Ectodermal cell (in vitro differentiated cells): Measurements from ENCODE around the gene GRK1.

Experiments used
- H3K27ac ChIP-seq: 2 replicates; pipeline ENCODE4 v1.7.0; 2013; ENCODE audit warnings: mild to moderate bottlenecking, low read depth, low read length; ENCODE audit not compliant: insufficient read depth, poor library complexity, severe bottlenecking
- H3K27me3 ChIP-seq: 2 replicates; pipeline ENCODE4 v1.7.0; 2013; ENCODE audit warnings: mild to moderate bottlenecking, low read length; ENCODE audit not compliant: insufficient read depth, control insufficient read depth, poor library complexity, severe bottlenecking
- H3K36me3 ChIP-seq: one replicate; pipeline ENCODE4 v1.7.0; 2013; ENCODE audit warnings: low read length; ENCODE audit not compliant: control insufficient read depth, insufficient read depth
- H3K4me1 ChIP-seq: one replicate; pipeline ENCODE4 v1.7.0; 2013; ENCODE audit warnings: low read length; ENCODE audit not compliant: control insufficient read depth, insufficient read depth
- H3K4me3 ChIP-seq: 2 replicates; pipeline ENCODE4 v1.7.0; 2013; ENCODE audit warnings: low read depth, low read length, control low read depth; ENCODE audit not compliant: insufficient read depth
- H3K9me3 ChIP-seq: 2 replicates; pipeline ENCODE4 v1.7.0; 2013; ENCODE audit warnings: mild to moderate bottlenecking, low read length, moderate library complexity; ENCODE audit not compliant: control insufficient read depth
- WGBS, 2 experiments: methylation state at CpG; one replicate each; pipeline ENCODE4 v1.1.7; 2013; ENCODE audit warnings: missing lambda C conversion rate in 2 of 2; 5-methylcytosine and 5-hydroxymethylcytosine counted together

Gene GRK1

GRCh38 chr13:113736258-113736731 is 69.3 kb downstream of the GRK1 start:
- no peaks in the 10 kb centered on the region for H3K36me3 ChIP-seq
- H3K9me3 ChIP-seq: no peaks in the 10 kb centered on the region
- no peak overlapping the region for H3K27ac ChIP-seq
- 88 to 89% methylated on average over 10 of the region's 10 CpGs for WGBS, 2 experiments
- H3K4me3 ChIP-seq: no peak overlapping the region
- no peaks in the 10 kb centered on the region for H3K27me3 ChIP-seq
- H3K4me1 ChIP-seq: no peaks in the 10 kb centered on the region

GRCh38 chr13:113737803-113738202 is 70.8 kb downstream of the GRK1 start:
- Histone ChIP-seq H3K36me3 (no peaks in the 10 kb centered on the region), H3K4me1 (peaks cover 4% of the 10 kb centered on the region), H3K4me3 (no peak overlapping the region), H3K9me3 (no peaks in the 10 kb centered on the region), H3K27ac (no peak overlapping the region), H3K27me3 (no peaks in the 10 kb centered on the region)
- WGBS, 2 experiments: 94 to 96% methylated on average over 5 of the region's 5 CpGs

GRCh38 chr13:113739527-113740285 is 72.7 kb downstream of the GRK1 start:
- no peak overlapping the region for H3K27ac ChIP-seq
- H3K9me3 ChIP-seq: no peaks in the 10 kb centered on the region
- H3K4me3 ChIP-seq: no peak overlapping the region
- no peaks in the 10 kb centered on the region for H3K36me3 ChIP-seq
- WGBS, 2 experiments: 87 to 88% methylated on average over 22 of the region's 22 CpGs
- H3K4me1 ChIP-seq: peaks cover 4% of the 10 kb centered on the region
- no peaks in the 10 kb centered on the region for H3K27me3 ChIP-seq

GRCh38 chr13:113740286-113740556 is 73.2 kb downstream of the GRK1 start:
- Histone ChIP-seq H3K27me3 (no peaks in the 10 kb centered on the region), H3K27ac (no peak overlapping the region), H3K36me3 (no peaks in the 10 kb centered on the region), H3K9me3 (no peaks in the 10 kb centered on the region), H3K4me1 (peaks cover 4% of the 10 kb centered on the region), H3K4me3 (no peak overlapping the region)
- 80 to 84% methylated on average over 9 of the region's 9 CpGs for WGBS, 2 experiments

GRCh38 chr13:113740661-113741060 is 73.6 kb downstream of the GRK1 start:
- H3K4me3 ChIP-seq: no peak overlapping the region
- no peaks in the 10 kb centered on the region for H3K27me3 ChIP-seq
- no peak overlapping the region for H3K27ac ChIP-seq
- no peaks in the 10 kb centered on the region for H3K36me3 ChIP-seq
- peaks cover 4% of the 10 kb centered on the region for H3K4me1 ChIP-seq
- H3K9me3 ChIP-seq: no peaks in the 10 kb centered on the region
- WGBS, 2 experiments: 86 to 90% methylated on average over 16 of the region's 16 CpGs

GRCh38 chr13:113741191-113741668 is 74.2 kb downstream of the GRK1 start:
- Histone ChIP-seq H3K4me3 (no peak overlapping the region), H3K4me1 (peaks cover 4% of the 10 kb centered on the region), H3K27me3 (no peaks in the 10 kb centered on the region), H3K36me3 (no peaks in the 10 kb centered on the region), H3K9me3 (no peaks in the 10 kb centered on the region), H3K27ac (no peak overlapping the region)
- 89% methylated on average over 15 of the region's 15 CpGs for WGBS, 2 experiments

- 67 to 69% methylated on average over 15 of the region's 15 CpGs for WGBS, 2 experiments
- no peaks in the 10 kb centered on the region for H3K9me3 ChIP-seq
- H3K4me3 ChIP-seq: no peak overlapping the region
- H3K4me1 ChIP-seq: peaks cover 4% of the 10 kb centered on the region
- no peak overlapping the region for H3K27ac ChIP-seq
- H3K36me3 ChIP-seq: no peaks in the 10 kb centered on the region
- no peaks in the 10 kb centered on the region for H3K27me3 ChIP-seq
These were observed 75.0 kb downstream of the GRK1 start for GRCh38 chr13:113742000-113742441.

GRCh38 chr13:113742445-113743120 is 75.6 kb downstream of the GRK1 start:
- Histone ChIP-seq H3K9me3 (no peaks in the 10 kb centered on the region), H3K36me3 (no peaks in the 10 kb centered on the region), H3K27me3 (no peaks in the 10 kb centered on the region), H3K4me1 (peaks cover 4% of the 10 kb centered on the region), H3K27ac (no peak overlapping the region), H3K4me3 (no peak overlapping the region)
- WGBS, 2 experiments: 91 to 92% methylated on average over 21 of the region's 21 CpGs

- H3K27me3 ChIP-seq: no peaks in the 10 kb centered on the region
- WGBS, 2 experiments: 93 to 94% methylated on average over 24 of the region's 24 CpGs
- H3K4me1 ChIP-seq: peaks cover 4% of the 10 kb centered on the region
- no peaks in the 10 kb centered on the region for H3K36me3 ChIP-seq
- H3K27ac ChIP-seq: no peak overlapping the region
- no peaks in the 10 kb centered on the region for H3K9me3 ChIP-seq
- no peak overlapping the region for H3K4me3 ChIP-seq
These were observed 76.6 kb downstream of the GRK1 start for GRCh38 chr13:113743366-113744195.
